GM18870 (cell line): ENCODE results near the gene WNT8A.
"Not testable (repeated sequence)": the region's sequence is repeated elsewhere in the genome, so short reads cannot be mapped to it uniquely, and the experiment has no call there.

Experiments used
- ATAC-seq: cut with Tn5 transposase; IDR thresholded peaks from one replicate; pipeline ENCODE4 v1.9.1; 2021; ENCODE audit warnings: moderate library complexity; ENCODE audit not compliant: unreplicated experiment

WNT8A gene, protein sequence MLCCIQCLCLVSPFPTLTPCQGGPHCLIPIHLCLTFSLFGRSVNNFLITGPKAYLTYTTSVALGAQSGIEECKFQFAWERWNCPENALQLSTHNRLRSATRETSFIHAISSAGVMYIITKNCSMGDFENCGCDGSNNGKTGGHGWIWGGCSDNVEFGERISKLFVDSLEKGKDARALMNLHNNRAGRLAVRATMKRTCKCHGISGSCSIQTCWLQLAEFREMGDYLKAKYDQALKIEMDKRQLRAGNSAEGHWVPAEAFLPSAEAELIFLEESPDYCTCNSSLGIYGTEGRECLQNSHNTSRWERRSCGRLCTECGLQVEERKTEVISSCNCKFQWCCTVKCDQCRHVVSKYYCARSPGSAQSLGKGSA

DNA sequence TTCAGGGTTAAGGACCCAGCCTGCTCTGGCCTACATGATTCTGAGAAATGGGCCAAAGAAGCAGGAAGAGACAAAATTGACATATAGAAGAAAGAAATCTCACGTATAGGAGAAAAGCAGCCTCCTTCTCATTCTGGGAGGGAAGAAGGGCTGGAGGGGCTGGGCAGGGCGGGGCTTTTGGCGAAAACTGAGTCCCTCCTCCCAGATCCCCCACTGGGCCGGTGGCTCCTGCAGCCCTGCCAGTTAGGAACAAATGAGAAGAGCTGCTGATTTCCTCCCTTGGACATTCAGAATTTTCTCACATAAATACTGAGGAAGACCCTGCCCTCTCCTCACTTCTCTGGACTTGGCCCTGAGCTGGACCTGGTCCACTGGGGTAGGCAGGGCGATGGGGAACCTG lies at the start of gene WNT8A:
TSS of gene WNT8A (plus strand) at position 332 of the 400 bp plus-strand sequence. CDS start 95 bp downstream, outside the sequence.
- ATAC-seq: no peak

DNA sequence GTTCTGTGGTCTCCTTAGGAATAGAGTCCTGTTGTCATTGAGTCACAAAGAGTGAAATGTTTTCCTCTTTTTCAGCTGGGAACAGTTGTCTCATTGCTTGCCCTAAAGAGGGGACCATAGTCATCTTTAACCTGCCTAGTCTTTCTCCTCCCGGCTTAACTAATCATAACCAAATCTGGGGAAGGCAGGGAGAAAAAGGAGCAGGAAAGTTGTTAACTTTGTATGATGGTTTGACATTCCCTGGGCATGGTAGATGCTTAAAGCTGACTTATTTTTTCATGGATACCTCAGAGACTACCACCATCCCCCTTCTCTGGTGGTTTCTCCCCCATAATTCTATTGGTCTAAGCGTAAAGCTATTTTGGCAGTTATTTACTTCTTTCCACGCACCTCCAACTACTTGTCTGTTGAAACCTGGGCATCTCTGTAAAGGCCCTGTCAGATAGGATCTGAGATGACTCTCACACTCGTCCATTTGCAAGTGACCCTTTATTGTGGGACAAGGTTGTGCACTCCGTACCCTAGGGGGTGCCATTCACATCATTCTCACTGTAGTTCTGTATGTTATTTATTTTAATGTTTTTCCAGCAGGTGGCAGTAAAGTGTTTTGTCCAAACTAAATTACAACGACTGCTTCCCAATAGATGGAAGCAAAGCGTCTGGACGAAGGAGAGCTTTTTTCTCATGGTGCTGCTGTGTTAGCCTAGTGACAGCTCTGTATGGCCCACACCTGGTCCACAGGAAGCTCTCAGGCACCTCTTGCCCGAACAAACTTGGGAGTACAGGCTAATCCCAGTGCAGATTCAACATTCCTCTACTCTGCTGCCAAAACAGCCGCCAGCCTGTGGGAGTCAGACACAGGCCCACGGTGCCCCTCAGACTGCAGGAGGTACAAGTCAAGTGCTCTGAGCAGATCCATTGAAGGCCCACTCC lies 48.0 kb upstream of the WNT8A start:
- ATAC-seq: peak; percentile 44

DNA sequence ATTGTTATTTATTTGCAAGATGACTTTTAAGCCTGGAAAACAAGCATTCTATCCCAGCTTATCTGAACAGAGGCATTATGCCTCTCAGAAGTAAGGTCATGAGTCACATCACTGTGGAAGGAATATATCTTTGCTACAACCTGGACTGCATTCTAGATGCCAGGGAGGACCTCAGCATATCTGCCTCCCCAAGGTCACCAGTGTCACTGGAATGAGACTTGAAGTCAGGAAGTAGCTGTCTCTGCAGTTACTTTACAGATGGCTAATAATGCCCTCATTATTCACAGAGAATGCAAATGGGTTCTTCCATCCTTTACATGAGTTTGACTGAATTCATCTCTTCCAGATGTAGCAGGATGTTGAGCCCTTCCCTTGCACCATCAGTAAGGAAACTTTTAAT lies 46.6 kb upstream of the WNT8A start:
- ATAC-seq: no peak

DNA sequence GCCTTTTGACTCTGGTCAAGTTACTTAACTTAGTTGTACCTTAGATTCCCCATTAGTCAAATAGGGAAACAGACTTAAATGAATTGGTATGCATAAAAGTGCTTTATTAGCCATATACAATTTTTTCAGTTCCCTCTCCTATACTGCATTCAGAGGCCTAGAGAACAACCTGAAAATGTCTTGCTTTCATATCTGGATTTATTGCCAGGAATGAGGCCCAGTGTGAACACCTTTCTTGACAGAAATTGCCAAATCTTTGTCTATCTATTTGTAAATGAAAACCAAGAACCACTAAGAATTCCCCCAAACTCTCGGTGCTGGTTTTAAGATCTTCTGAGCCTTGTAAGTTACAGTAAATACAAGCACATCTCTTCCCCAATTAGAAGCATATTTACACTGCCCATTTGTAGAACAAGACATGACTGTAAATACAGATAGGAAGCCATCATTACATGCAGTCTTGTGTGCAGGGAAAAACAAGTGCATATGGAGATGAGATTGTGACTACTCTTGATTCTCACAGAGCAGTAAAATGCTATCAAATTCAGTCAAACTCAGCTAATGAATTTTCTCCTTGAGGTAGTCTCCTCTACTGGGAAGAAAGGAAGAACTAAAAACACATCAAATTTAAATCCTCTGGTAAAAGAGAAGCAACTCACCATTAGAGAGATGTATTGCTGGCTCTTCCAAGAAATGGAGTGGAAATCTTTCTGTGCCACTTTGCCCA lies 45.8 kb upstream of the WNT8A start:
- ATAC-seq: no peak

DNA sequence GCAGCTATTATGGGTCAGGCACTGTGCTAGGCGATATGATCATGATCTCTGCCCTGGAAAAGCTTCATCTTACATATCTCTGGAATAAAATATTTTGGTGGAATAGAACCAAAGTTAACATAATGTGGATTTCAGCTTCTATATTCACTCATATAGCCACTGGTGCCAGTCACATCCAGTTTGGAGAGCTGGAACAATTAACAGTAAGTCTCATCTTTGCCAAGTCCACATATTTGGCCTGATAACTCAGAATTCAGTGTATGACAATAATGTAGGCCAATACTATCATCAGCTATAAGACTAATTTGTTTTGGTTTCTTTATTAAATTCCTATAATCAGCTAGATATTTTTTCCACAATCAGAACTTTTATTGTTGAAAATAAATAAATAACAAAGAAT lies 45.0 kb upstream of the WNT8A start:
- ATAC-seq: no peak

DNA sequence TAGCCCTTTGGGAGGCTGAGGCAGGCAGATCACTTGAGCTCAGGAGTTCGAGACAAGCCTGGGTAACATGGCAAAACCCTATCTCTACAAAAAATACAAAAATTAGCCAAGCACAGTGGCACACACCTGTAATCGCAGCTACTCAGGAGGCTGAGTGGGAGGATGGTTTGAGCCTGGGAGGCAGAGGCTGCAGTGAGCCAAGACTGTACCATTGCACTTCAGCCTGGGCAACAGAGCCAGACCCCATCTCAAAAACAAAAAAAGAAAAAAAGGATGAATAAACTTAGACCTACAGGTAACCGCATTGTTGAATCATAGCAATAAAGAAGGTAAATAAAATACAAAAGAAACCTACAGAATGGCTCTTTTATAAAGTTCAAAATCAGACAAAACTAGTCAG lies 38.5 kb upstream of the WNT8A start:
- not testable (repeated sequence) for ATAC-seq

DNA sequence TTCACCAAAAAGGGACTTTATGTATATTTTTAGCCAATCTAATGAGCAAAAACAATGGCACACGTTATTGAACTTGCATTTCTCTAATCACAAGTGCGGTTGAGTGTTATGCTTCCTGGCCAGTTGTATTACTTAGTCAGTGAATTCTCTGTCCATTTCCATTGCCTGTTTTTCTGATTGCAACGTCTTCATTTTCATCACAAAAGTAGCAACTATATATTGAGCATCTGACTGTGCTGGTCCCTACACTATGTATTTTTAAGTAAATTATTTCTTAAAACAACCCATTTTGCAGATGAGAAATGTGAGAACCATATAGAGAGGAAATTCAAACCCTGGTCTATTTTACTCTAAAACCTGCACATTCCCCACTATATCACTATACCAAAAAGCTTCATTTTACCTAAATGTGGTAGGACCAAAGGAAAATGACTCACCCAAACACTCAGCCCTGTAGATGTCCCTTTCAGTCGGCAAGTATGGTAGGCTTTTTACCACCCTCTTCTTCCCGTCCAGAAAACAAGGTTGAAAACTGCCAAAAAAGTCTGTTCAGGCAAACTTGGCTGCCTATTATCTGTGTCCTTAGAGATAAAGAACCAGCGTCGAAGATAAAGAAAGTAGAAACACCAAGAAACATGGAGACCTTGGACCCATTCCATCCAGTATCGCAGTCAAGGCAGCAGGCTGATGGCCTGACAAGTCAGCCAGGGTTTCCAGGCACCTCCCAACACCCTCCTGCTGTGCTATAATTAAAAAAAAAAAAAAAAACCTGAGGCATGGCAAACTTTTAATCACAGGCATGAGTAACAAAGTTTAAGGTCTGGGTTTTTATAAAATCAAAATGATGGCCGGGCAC lies 32.2 kb upstream of the WNT8A start:
- no peak for ATAC-seq

DNA sequence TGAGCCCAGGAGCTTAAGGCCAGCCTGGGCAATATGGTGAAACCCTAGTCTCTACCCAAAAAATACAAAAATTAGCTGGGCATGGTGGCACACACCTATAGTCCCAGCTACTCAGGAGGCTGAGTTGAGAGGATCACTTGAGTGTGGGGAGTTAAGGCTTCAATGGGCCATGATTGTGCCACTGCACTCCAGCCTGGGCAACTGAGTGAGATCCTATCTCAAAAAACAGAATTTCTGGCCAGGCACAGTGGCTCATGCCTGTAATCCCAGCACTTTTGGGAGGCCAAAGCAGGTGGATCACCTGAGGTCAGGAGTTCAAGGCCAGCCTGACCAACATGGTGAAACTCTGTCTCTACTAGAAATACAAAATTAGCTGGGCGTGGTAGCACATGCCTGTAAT lies 31.1 kb upstream of the WNT8A start:
- not testable (repeated sequence) for ATAC-seq

DNA sequence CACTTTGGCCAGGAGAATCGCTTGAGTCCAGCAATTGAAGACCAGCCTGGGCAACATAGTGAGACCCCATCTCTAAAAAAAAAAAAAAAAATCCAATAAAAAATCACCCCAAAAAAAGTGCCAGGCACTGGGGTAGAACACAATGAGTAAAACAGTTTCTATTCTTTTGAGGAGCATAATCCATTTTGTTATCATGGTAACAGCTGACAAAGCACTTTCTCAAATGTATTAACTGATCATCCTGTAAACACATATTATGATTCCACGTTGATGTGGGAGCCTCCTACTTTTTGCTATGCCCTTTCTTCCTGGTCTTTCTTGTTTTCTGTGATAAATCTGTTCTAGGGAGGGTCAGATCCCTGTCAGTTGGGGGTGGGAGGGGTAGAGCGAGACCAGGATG lies 30.3 kb upstream of the WNT8A start:
- no peak for ATAC-seq

DNA sequence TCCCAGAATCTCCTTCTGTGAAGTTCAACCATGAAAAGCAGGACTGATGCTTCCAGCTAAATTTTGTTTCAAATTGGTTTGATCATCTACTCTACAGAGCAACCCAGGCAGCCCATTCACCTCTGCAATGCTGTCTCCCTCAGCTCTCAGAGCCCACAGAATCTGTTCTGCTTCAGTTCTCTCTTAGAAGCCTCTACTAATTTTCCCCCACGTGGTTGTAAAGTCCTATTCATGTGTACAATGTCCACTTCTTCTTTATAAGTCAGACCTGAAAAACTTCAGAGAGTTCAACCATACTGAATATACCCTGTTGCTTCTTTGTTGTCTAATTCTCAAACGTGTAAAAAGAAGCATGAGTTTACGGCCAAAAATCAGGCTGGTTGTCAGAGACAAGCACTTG lies 29.6 kb upstream of the WNT8A start:
- ATAC-seq: no peak

DNA sequence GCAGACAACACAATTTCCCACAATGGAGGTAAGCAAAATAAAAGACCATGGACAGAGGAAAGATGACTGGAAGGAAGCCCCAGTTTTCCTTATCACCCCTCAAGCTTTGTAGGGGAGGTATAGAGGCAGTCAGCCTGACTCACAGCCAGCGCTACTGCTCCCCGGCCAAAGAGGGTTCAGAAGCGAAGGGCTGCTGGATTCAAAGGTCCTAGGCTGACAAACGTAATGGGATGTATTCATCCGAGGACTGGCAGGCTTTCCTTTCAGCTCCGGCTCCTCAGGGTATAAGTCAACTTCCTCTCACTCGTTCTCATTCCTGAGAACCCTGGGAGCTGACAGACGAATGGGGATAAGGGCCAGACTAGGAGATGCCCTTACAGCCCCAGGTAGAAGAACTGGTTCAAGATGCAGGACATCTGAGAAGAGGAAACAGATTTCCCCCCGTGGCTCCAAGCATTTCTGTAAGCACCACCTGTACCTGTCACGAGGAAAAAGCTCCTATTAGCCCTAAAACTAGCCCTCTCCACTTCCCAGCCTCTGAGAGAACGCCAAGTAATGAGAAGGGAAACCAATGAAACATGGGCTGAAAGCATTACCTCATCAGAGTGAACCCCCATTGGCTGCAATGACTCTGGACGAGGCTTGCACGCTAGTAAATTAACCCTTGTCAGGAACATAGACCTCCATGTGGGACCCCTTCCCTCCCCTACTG lies 28.8 kb upstream of the WNT8A start:
- ATAC-seq: no peak

DNA sequence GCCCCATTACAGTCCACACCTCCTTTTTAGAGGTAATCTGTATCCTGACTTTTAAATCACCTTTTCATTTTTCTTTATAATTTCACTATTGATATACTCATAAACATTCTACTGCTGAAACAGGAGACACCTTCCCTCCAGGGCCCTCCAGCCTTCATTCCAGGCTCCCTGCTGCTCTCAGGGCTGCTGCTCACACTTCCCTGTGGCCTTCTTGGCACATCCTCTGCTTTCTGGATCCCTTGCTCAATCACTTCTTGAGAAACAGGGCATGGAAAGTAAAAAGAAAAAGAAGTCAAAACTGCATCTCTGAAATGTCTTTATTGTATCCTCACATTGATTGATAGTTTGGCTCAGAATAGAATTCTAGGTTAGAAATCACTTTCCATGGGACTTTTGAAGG lies 19.3 kb upstream of the WNT8A start:
- no peak for ATAC-seq

DNA sequence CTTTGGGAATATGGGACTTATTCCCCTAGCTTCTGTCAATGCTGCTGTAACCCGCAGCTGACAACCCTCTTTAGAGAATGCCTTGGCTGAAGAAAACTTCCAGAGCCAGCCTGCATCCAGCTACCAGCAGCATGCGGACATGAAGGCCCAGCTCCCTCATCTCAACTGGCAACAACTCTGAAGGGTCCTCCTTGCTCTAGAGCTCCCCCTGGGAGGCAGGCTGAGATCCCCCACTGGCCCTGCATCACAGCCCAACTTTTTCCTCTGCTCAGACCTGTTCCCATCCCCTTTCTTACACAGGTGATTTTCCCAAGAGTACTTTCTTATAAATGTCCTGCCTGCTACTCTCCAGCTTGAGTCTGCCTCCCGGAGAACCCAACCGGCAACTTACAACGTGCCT lies 18.7 kb upstream of the WNT8A start:
- no peak for ATAC-seq

DNA sequence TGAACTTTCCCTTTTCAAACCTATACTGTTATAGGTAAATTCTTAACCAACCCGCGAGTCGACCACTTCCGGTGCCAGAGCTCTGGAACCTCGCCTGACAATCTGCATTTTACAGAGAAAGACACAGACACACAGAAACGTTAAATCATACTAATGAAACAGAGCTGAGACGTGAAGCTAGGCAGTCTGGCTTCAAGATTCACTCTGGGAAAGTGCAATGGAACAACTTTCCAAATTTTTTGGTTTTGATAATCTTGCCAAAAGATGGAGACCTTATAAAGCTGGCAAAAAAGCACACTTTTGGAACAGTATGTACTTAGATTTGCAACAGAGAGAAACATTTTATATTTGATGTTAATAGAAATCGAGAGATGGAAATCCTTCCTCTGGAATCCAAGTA lies 15.9 kb upstream of the WNT8A start:
- ATAC-seq: no peak

DNA sequence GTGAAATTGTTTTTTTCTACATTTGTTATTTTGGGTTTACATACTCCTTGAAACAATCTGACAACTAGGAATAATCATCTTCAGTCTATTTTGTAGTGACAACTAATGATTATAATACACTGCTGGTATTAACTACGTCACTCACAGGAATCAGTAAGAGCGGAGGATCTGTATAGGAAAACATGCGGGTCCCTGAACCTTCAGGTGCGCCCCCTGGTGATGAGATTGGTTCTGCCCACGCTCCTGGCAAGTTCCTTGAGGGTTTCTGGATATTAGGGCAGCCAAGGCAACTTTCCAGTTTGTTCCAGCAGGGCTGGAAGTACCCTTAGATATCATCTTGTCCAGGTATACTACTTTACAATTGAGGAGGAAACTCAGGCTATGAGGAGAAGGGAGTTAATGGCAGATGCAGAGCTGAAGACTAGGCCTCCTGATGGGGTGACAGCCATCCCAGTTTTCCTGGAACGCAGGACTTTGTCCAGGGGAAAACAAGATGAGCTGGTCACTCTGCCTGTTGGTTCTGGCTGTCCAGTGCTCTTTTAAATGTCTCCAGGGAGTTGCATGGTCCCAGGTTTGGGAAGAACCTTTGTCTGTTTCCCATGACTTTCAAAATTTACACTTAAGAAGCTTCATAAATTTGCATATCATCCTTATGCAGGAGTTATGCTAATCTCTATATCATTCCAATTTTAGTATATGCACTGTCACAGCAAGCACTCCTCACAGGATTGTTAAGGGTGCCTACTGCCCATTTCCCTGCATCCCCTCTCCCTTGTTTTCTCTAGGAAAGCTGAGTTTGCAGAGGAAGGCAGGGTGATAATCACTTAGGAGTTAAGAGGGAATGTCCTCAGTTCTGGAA lies 14.9 kb upstream of the WNT8A start:
- ATAC-seq: no peak

DNA sequence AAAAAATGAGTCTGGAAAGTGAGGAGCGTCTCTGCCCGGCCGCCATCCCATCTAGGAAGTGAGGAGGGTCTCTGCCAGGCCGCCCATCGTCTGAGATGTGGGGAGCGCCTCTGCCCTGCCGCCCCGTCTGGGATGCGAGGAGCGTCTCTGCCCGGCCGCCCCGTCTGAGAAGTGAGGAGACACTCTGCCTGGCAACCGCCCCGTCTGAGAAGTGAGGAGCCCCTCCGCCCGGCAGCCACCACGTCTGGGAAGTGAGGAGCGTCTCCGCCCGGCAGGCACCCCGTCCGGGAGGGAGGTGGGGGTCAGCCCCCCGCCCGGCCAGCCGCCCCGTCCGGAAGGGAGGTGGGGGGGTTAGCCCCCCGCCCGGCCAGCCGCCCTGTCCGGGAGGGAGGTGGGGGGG lies 13.8 kb upstream of the WNT8A start:
- ATAC-seq: not testable (repeated sequence)

DNA sequence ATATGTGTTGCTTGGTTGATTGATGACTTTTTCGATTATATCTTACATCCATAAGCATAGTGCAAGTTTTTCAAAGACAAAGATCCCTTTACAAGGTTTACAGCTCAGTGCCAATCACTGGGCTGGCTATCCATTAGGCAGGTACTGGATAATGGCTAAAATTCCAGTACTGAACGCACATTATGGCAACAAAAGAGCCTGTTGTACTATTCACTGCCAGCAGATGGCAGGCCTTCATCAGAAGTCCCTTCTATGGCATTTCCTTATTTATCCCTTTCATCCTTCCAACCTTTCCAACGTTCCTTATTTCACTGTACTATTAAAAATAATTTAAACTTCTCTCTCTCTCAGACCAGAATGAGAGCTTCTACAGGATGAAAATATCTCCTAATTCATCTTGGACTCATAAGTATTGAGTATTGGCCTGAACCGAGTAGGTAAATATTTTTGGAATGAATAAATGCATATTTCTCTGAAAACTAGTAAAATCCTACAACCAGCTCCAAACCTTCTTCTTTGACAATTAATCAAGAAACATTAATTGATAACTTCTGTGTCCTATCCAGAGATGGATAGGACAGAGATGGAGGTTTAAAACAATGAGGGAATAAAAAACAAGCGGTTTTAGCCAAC lies 6.7 kb upstream of the WNT8A start:
- no peak for ATAC-seq

DNA sequence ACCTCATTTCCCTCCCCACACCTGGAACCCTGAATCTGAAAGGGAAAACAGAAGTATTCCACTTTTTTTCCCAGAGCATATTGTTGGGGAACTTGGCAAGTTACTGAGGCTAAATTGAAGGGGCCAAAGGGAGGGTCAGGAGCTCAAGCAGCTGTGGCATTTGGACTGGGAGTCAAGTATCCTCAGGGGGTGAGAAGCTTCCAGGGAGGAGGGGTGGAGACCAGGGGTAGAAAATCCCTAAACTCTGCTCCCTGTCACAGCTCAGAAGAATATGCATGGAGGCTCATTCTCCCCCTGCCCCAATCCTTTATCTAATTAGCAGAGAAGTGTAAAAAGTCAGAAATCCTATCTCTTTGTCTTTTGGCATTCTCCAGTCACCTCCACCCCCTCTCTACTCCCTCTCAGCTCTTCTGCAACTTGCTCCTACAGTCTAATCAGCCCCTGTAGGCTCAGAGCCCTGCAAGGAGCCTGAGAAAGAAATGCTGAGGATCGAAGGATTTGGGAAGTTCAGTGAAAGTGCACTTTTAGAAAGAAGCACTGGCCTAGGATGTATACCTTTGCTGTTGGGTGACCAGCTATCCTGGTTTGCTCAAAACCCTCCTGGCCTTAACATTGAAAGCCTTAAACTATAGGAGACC lies 5.7 kb upstream of the WNT8A start:
- no peak for ATAC-seq
